Measurements from ENCODE around the gene ELMO2.

DNA sequence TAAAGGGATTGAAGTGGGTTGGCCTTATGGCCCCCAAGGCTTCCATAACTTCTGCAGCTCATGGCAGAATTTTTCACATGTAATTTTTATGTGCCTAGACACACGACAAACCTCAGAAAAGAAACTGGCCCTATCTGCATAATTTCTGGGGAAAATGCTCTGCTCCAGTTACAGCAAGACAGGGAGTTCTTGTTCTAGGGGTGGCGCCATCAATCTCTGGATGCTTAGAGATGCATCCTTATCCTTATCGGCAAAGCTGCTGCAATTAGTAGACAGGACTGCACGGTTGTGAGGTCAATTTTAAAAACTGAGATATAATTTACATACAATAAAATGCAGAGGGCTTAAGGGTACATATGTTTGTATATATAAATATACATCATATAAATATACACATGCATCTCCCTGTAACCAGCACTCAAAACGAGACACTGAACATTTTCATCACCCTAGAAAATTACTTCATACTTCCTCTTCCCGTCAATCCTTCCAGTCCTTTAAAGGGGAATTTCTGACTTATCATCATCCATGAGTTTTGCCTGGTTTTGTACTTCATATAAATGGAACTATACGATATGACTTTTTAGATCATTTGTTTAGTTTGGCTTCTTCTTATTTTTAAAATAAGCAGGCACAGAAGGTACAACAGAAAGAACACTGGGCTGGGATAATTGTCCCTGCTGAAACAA lies 10.2 kb downstream of the ELMO2 start:
- TF ChIP-seq POLR2A (IDR thresholded peaks at IDR 0.05) = no peak
- TF ChIP-seq, protein P1, sequence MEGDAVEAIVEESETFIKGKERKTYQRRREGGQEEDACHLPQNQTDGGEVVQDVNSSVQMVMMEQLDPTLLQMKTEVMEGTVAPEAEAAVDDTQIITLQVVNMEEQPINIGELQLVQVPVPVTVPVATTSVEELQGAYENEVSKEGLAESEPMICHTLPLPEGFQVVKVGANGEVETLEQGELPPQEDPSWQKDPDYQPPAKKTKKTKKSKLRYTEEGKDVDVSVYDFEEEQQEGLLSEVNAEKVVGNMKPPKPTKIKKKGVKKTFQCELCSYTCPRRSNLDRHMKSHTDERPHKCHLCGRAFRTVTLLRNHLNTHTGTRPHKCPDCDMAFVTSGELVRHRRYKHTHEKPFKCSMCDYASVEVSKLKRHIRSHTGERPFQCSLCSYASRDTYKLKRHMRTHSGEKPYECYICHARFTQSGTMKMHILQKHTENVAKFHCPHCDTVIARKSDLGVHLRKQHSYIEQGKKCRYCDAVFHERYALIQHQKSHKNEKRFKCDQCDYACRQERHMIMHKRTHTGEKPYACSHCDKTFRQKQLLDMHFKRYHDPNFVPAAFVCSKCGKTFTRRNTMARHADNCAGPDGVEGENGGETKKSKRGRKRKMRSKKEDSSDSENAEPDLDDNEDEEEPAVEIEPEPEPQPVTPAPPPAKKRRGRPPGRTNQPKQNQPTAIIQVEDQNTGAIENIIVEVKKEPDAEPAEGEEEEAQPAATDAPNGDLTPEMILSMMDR (IDR thresholded peaks at IDR 0.05) = no peak
